IMR-90 (cell line): ENCODE results near the gene PYGB. TPM values are rescaled to one million over a fixed set of nuclear protein-coding genes. Genes with fewer than 3 reads are reported as not detected.

Experiments used
- ATAC-seq: fragments of 200-7000 bp; cut with Tn5 transposase; 2 replicates; pipeline ENCODE4 v1.9.1; 2020; ENCODE audit warnings: low read depth, mild to moderate bottlenecking, moderate library complexity
- BruUV-seq: library from RNA; stranded (reverse); fragments of 400-500 nt; replicated peaks from 2 replicates; lab custom pipeline; 2021; lab: Mats Ljungman, UMichigan
- CTCF ChIA-PET: fragments of 300-600 bp; formaldehyde crosslinking; extraction: SDS; loops from one replicate; lab custom pipeline; 2021; ENCODE audit warnings: antibody characterized with exemption; lab: Yijun Ruan, JAX
- POLR2A ChIA-PET: fragments of 300-600 bp; sonication (Branson Sonifier 250); formaldehyde crosslinking; loops from one replicate; lab custom pipeline; 2022; ENCODE audit warnings: antibody characterized with exemption; ENCODE audit not compliant: unreplicated experiment; lab: Charles Lee
- DNase-seq: peaks from one replicate; pipeline ENCODE4 v3.0.0; 2013
- H2AFZ ChIP-seq: replicated peaks from 2 replicates; pipeline ENCODE3; 2013; ENCODE audit warnings: low read length, mild to moderate bottlenecking; ENCODE audit not compliant: poor library complexity
- H2AK5ac ChIP-seq: 2 replicates; pipeline ENCODE4 v1.6.1; 2013; ENCODE audit warnings: low read depth, low read length, inconsistent platforms
- H2AK9ac ChIP-seq: replicated peaks from 2 replicates; pipeline ENCODE3; 2013; ENCODE audit warnings: mild to moderate bottlenecking, low read depth, low read length, moderate library complexity; ENCODE audit not compliant: poor library complexity
- H2BK120ac ChIP-seq: 2 replicates; pipeline ENCODE4 v1.6.1; 2013; ENCODE audit warnings: low read depth, low read length, inconsistent platforms
- H2BK15ac ChIP-seq: 3 replicates; pipeline ENCODE4 v1.6.1; 2013; ENCODE audit warnings: low read depth, low read length, inconsistent platforms
- H2BK20ac ChIP-seq: 2 replicates; pipeline ENCODE4 v1.6.1; 2013; ENCODE audit warnings: low read depth, mild to moderate bottlenecking, inconsistent platforms, low read length, moderate library complexity
- H2BK5ac ChIP-seq: 2 replicates; pipeline ENCODE4 v1.6.1; 2013; ENCODE audit warnings: mild to moderate bottlenecking, low read depth, low read length, inconsistent platforms; ENCODE audit not compliant: poor library complexity, severe bottlenecking
- H3K14ac ChIP-seq: replicated peaks from 2 replicates; pipeline ENCODE4 v1.6.1; 2013; ENCODE audit warnings: low read depth, low read length, inconsistent platforms
- H3K18ac ChIP-seq: 2 replicates; pipeline ENCODE4 v1.6.1; 2013; ENCODE audit warnings: low read depth, low read length, control low read depth
- H3K23ac ChIP-seq: 2 replicates; pipeline ENCODE4 v1.6.1; 2013; ENCODE audit warnings: low read depth, low read length, inconsistent platforms
- H3K27ac ChIP-seq: 2 replicates; pipeline ENCODE4 v1.5.1; 2013; ENCODE audit warnings: mild to moderate bottlenecking, control low read depth, low read length; ENCODE audit not compliant: insufficient read depth
- H3K27me3 ChIP-seq: 2 replicates; pipeline ENCODE4 v1.6.1; 2013; ENCODE audit warnings: low read length; ENCODE audit not compliant: control insufficient read depth, insufficient read depth
- H3K36me3 ChIP-seq: 2 replicates; pipeline ENCODE4 v1.6.1; 2013; ENCODE audit warnings: low read length, mixed read lengths; ENCODE audit not compliant: control insufficient read depth, insufficient read depth
- H3K4ac ChIP-seq: 2 replicates; pipeline ENCODE4 v1.6.1; 2013; ENCODE audit warnings: low read depth, low read length, inconsistent platforms
- H3K4me1 ChIP-seq: 2 replicates; pipeline ENCODE4 v1.6.1; 2013; ENCODE audit warnings: low read length, mixed read lengths; ENCODE audit not compliant: control insufficient read depth, insufficient read depth
- H3K4me2 ChIP-seq: 2 replicates; pipeline ENCODE4 v1.6.1; 2013; ENCODE audit warnings: low read depth, mild to moderate bottlenecking, control low read depth, low read length, moderate library complexity
- H3K4me3 ChIP-seq: 2 replicates; pipeline ENCODE4 v1.5.1; 2013; ENCODE audit warnings: low read depth, mild to moderate bottlenecking, control low read depth, low read length, moderate library complexity; ENCODE audit not compliant: insufficient read depth
- H3K56ac ChIP-seq: 2 replicates; pipeline ENCODE4 v1.6.1; 2013; ENCODE audit warnings: low read length, inconsistent platforms; ENCODE audit not compliant: insufficient read depth; ENCODE audit errors: extremely low read depth
- H3K79me1 ChIP-seq, 2 experiments: 2 replicates each; pipeline ENCODE4 v1.6.1; 2013; ENCODE audit warnings: low read length in 2 of 2, inconsistent platforms in 1 of 2, low read depth in 1 of 2
- H3K9ac ChIP-seq: 2 replicates; pipeline ENCODE4 v1.6.1; 2013; ENCODE audit warnings: low read depth, low read length, control low read depth
- H3K9me1 ChIP-seq: 2 replicates; pipeline ENCODE4 v1.6.1; 2013; ENCODE audit warnings: low read length, inconsistent platforms; ENCODE audit not compliant: insufficient read depth
- H3K9me3 ChIP-seq: 2 replicates; pipeline ENCODE4 v1.6.1; 2013; ENCODE audit warnings: low read length; ENCODE audit not compliant: control insufficient read depth, insufficient read depth
- H4K20me1 ChIP-seq: 2 replicates; pipeline ENCODE4 v1.6.1; 2013; ENCODE audit warnings: low read length, inconsistent platforms; ENCODE audit not compliant: insufficient read depth
- H4K5ac ChIP-seq: 2 replicates; pipeline ENCODE4 v1.6.1; 2013; ENCODE audit warnings: mild to moderate bottlenecking, low read depth, low read length, control low read depth
- H4K8ac ChIP-seq, 2 experiments: 2 replicates each; pipeline ENCODE4 v1.6.1; 2013; ENCODE audit warnings: low read depth in 2 of 2, low read length in 2 of 2, control low read depth in 1 of 2, inconsistent platforms in 1 of 2
- H4K91ac ChIP-seq: 2 replicates; pipeline ENCODE4 v1.6.1; 2013; ENCODE audit warnings: low read depth, low read length, inconsistent platforms; ENCODE audit not compliant: insufficient read depth
- BHLHE40 ChIP-seq: fragments of 150-350 bp; IDR thresholded peaks from 2 replicates; pipeline ENCODE4 v1.6.1; 2016; ENCODE audit warnings: mild to moderate bottlenecking, low read depth, low read length
- CEBPB ChIP-seq: IDR thresholded peaks from 2 replicates; pipeline ENCODE4 v1.6.1; 2012; ENCODE audit warnings: low read depth, low read length, improper control_type of control experiment
- FOS ChIP-seq: fragments of 150-350 bp; IDR thresholded peaks from 2 replicates; pipeline ENCODE4 v1.6.1; 2016; ENCODE audit warnings: low read depth, low read length
- MAFK ChIP-seq: IDR thresholded peaks from 2 replicates; pipeline ENCODE4 v1.6.1; 2012; ENCODE audit warnings: low read depth, low read length, improper control_type of control experiment
- MXI1 ChIP-seq: IDR thresholded peaks from 2 replicates; pipeline ENCODE4 v1.6.1; 2012; ENCODE audit warnings: low read depth, mild to moderate bottlenecking, low read length, moderate library complexity, borderline replicate concordance
- NFE2L2 ChIP-seq: fragments of 150-350 bp; IDR thresholded peaks from 2 replicates; pipeline ENCODE4 v1.6.1; 2016; ENCODE audit warnings: low read depth, mild to moderate bottlenecking, low read length
- RAD21 ChIP-seq: IDR thresholded peaks from 2 replicates; pipeline ENCODE4 v1.6.1; 2012; ENCODE audit warnings: low read length, improper control_type of control experiment
- RCOR1 ChIP-seq: IDR thresholded peaks from 2 replicates; pipeline ENCODE4 v1.6.1; 2012; ENCODE audit warnings: mild to moderate bottlenecking, low read length, improper control_type of control experiment; ENCODE audit not compliant: insufficient replicate concordance
- RFX5 ChIP-seq: IDR thresholded peaks from 2 replicates; pipeline ENCODE4 v1.8.0; 2012; ENCODE audit warnings: low read depth, mild to moderate bottlenecking, low read length, moderate library complexity
- SMC3 ChIP-seq: fragments of 150-350 bp; IDR thresholded peaks from 2 replicates; pipeline ENCODE4 v1.6.1; 2016; ENCODE audit warnings: low read depth, mild to moderate bottlenecking, antibody characterized with exemption, low read length, moderate library complexity
- WGBS, 2 experiments: methylation state at CpG; one replicate each; pipeline versions ENCODE4 v1.1.5 to v1.1.7; 2013; ENCODE audit warnings: missing lambda C conversion rate in 2 of 2; ENCODE audit not compliant: insufficient read length in 1 of 2; ENCODE audit errors: extremely low coverage in 2 of 2; 5-methylcytosine and 5-hydroxymethylcytosine counted together
- dilution Hi-C: fragments of 300-500 bp; cut with HindIII; formaldehyde crosslinking; loops from one replicate; pipeline ENCODE4 v1.14.3; 2018; ENCODE audit warnings: low sequenced_read_pairs; ENCODE audit not compliant: unreplicated experiment
- in situ Hi-C: fragments of 300-500 bp; cut with MboI; formaldehyde crosslinking; loops from 3 replicates; pipeline ENCODE4 v1.14.3; 2019; ENCODE audit warnings: low sequenced_read_pairs, inconsistent platforms, mixed read lengths
- intact Hi-C: fragments of 100-400 bp; cut with micrococcal nuclease; formaldehyde crosslinking; loops from 2 replicates; pipeline ENCODE4 v1.10.0; 2022
- polyA plus RNA-seq, 3 experiments: library from polyadenylated mRNA; depleted of rRNA; stranded (reverse); fragments of >200 nt; gene quantifications; 2 replicates each; pipeline ENCODE4 v1.2.3, GENCODE V29; 2012; ENCODE audit warnings: low replicate concordance in 1 of 3
- total RNA-seq: library from RNA; depleted of rRNA; stranded (reverse); fragments of >200 nt; gene quantifications from 2 replicates; pipeline ENCODE4 v1.2.3, GENCODE V29; 2012
- TF ChIP-seq, protein P1 (sequence below): conservative IDR thresholded peaks from 2 replicates; pipeline ENCODE4 v1.5.1; 2012; ENCODE audit warnings: mild to moderate bottlenecking, low read depth, low read length, improper control_type of control experiment
- TF ChIP-seq, protein P2 (sequence below): fragments of 150-350 bp; IDR thresholded peaks from 2 replicates; pipeline ENCODE4 v1.6.1; 2016; ENCODE audit warnings: low read depth, mild to moderate bottlenecking, low read length, moderate library complexity, borderline replicate concordance
- TF ChIP-seq, protein P3 (sequence below): fragments of 150-350 bp; IDR thresholded peaks from 2 replicates; pipeline ENCODE4 v1.6.1; 2017; ENCODE audit warnings: mild to moderate bottlenecking, antibody characterized with exemption, low read length, low read depth

Gene PYGB
- total and polyA plus RNA-seq, 2 of the 4 experiments (the other 2 are of a cell fraction), result 72.4 to 83.1 TPM

DNA sequence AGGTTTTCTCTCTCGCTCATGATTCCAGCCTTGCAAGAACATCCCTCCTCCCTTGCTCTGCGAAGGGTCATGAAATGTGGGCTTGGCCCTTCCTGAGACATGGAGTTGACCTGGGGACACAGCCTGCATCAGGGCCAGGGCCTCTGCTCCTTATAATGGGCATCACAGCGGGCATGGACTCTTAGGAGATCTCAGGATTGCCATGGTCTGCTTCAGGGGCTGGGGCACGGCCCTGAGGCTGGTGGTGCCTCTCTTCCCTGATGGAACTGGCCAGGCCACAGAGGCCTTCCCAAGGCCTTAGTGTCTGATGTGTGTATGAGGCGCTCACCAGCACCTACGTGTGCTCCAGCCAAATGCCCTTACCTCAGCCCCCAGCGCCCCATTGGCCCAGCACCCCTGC lies 28.5 kb upstream of the PYGB start:
- H4K20me1 ChIP-seq, result no peaks in the 10 kb centered on the region
- H3K36me3 ChIP-seq, result peaks cover 22% of the 10 kb centered on the region
- BruUV-seq, result no TSS peak
- no peak overlapping the region for H3K56ac ChIP-seq
- no peak overlapping the region for H3K4me2 ChIP-seq
- no peak overlapping the region for H4K91ac ChIP-seq
- no peak overlapping the region for H2BK15ac ChIP-seq
- H2BK120ac ChIP-seq, result no peak overlapping the region
- in situ Hi-C loops (loop anchor here (10.0 kb wide), 2 partner anchors 45 to 165 kb away; no protein-coding TSS in a partner anchor), dilution Hi-C loops (no loop called here), intact Hi-C loops (no loop called here)
- TF ChIP-seq RFX5 (no peak), RAD21 (no peak), CEBPB (no peak), SMC3 (no peak), MAFK (no peak), BHLHE40 (no peak), NFE2L2 (no peak), RCOR1 (no peak), FOS (no peak), MXI1 (no peak)
- TF ChIP-seq, protein P1, sequence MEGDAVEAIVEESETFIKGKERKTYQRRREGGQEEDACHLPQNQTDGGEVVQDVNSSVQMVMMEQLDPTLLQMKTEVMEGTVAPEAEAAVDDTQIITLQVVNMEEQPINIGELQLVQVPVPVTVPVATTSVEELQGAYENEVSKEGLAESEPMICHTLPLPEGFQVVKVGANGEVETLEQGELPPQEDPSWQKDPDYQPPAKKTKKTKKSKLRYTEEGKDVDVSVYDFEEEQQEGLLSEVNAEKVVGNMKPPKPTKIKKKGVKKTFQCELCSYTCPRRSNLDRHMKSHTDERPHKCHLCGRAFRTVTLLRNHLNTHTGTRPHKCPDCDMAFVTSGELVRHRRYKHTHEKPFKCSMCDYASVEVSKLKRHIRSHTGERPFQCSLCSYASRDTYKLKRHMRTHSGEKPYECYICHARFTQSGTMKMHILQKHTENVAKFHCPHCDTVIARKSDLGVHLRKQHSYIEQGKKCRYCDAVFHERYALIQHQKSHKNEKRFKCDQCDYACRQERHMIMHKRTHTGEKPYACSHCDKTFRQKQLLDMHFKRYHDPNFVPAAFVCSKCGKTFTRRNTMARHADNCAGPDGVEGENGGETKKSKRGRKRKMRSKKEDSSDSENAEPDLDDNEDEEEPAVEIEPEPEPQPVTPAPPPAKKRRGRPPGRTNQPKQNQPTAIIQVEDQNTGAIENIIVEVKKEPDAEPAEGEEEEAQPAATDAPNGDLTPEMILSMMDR, result no peak
- TF ChIP-seq, protein P2, sequence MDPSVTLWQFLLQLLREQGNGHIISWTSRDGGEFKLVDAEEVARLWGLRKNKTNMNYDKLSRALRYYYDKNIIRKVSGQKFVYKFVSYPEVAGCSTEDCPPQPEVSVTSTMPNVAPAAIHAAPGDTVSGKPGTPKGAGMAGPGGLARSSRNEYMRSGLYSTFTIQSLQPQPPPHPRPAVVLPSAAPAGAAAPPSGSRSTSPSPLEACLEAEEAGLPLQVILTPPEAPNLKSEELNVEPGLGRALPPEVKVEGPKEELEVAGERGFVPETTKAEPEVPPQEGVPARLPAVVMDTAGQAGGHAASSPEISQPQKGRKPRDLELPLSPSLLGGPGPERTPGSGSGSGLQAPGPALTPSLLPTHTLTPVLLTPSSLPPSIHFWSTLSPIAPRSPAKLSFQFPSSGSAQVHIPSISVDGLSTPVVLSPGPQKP, result no peak
- TF ChIP-seq, protein P3, sequence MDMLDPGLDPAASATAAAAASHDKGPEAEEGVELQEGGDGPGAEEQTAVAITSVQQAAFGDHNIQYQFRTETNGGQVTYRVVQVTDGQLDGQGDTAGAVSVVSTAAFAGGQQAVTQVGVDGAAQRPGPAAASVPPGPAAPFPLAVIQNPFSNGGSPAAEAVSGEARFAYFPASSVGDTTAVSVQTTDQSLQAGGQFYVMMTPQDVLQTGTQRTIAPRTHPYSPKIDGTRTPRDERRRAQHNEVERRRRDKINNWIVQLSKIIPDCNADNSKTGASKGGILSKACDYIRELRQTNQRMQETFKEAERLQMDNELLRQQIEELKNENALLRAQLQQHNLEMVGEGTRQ, result no peak
- H4K5ac ChIP-seq, result no peak overlapping the region
- no peak overlapping the region for H3K4ac ChIP-seq
- peaks cover 0 to 7% of the 10 kb centered on the region in 2 experiments; a peak in 2 of 4 replicates for H3K79me1 ChIP-seq
- H3K23ac ChIP-seq, result no peak overlapping the region; the same call in 1 of the 2 replicates
- CTCF ChIA-PET, result interaction anchor here (0.8 kb wide), 1 partner anchor 9 kb away, joined by 3 read pairs; no protein-coding TSS in a partner anchor
- peaks cover 8% of the 10 kb centered on the region for H3K4me1 ChIP-seq
- H3K9me1 ChIP-seq, result peaks cover 7% of the 10 kb centered on the region
- ATAC-seq (no peak), DNase-seq (no peak)
- no peak overlapping the region for H3K9ac ChIP-seq
- H2BK20ac ChIP-seq, result no peak overlapping the region
- no peak overlapping the region for H2BK5ac ChIP-seq
- H2AK5ac ChIP-seq, result no peak overlapping the region
- H3K27me3 ChIP-seq, result no peaks in the 10 kb centered on the region
- H3K14ac ChIP-seq, result no peak overlapping the region
- POLR2A ChIA-PET, result no interaction called here
- WGBS, 2 experiments, result no CpG with 5 or more reads among the region's 7 CpGs
- H3K9me3 ChIP-seq, result no peaks in the 10 kb centered on the region
- H2AFZ ChIP-seq, result no peak overlapping the region
- H4K8ac ChIP-seq, result no peak overlapping the region
- H3K27ac ChIP-seq, result no peak overlapping the region
- H3K18ac ChIP-seq, result no peak overlapping the region
- H2AK9ac ChIP-seq, result peak overlapping the region; percentile 13
- H3K4me3 ChIP-seq, result no peak overlapping the region
